ENCODE results near the gene FBXW7. TPM values are rescaled to one million over a fixed set of nuclear protein-coding genes. Genes with fewer than 3 reads are reported as not detected.

FBXW7 gene
- total and polyA plus RNA-seq, 2 of the 8 experiments (the other 6 are each of a cell fraction or from before 2014, with no cell fraction given), result 6.0 to 26.7 TPM

DNA sequence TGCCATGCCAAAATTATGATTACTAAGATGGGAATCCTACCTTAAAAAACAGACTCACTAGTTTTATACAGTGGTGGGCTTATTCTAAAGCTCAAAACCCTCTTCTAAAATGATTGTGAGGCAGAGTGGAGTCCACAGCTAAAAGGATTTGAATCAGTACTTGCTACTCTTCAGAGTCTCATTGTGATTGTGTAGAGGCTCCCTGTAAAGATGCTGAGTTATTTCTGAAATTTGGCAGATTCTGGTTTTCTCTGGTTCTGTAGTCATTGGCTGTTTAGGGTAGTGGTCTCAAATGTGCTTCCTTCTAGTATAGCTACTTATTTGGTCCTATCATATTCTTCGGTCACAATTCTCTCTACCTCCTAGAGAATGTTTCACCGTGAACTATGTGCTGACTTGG is 104.1 kb downstream of the FBXW7 start:
- no peak overlapping the region for H4K91ac ChIP-seq (replicated peaks; ENCODE audit: insufficient read length, low read length)
- CTCF ChIA-PET (ENCODE audit: partially characterized antibody), result interaction anchor here (0.6 to 1.1 kb wide), 2 partner anchors 29 to 209 kb away, joined by 3 read pairs; no protein-coding TSS in a partner anchor
- TF ChIP-seq BRCA1 (IDR thresholded peaks at IDR 0.05; ENCODE audit: low read depth, low read length) (no peak), POLR2A (IDR thresholded peaks at IDR 0.05; ENCODE audit: control extremely low read depth in 1 of 2, low read depth in 2 of 2, low read length in 2 of 2) (no peak), TBP (IDR thresholded peaks at IDR 0.05; ENCODE audit: low read depth, low read length) (no peak), SIX5 (IDR thresholded peaks at IDR 0.05; ENCODE audit: low read depth, low read length) (no peak), ZNF274 (IDR thresholded peaks at IDR 0.05; ENCODE audit: borderline replicate concordance, extremely low read depth, low read length) (no peak), SIN3A (conservative IDR thresholded peaks at IDR 0.05 in 1 of 2, IDR thresholded peaks at IDR 0.05 in 1 of 2; ENCODE audit: low read depth in 1 of 2, low read length in 2 of 2) (no peak), YY1 (IDR thresholded peaks at IDR 0.05; ENCODE audit: low read depth, low read length) (no peak), RNF2 (IDR thresholded peaks at IDR 0.05; ENCODE audit: borderline replicate concordance, low read depth, low read length, missing control alignments, poor library complexity, severe bottlenecking) (no peak)

More for the DNA sequence above, 104.1 kb downstream of the FBXW7 start:
- Histone ChIP-seq H3K27ac (ENCODE audit: low read depth, low read length) (no peak overlapping the region), H3K9ac (replicated peaks in 1 of 4; ENCODE audit: extremely low read depth in 1 of 4, low read depth in 3 of 4, low read length in 3 of 4) (no peak overlapping the region), H3K79me1 (ENCODE audit: low read depth, low read length) (no peaks in the 10 kb centered on the region), H2BK15ac (ENCODE audit: low read length) (no peak overlapping the region), H3K14ac (ENCODE audit: insufficient read length) (no peak overlapping the region), H2AFZ (ENCODE audit: low read length) (no peak overlapping the region), H3K23me2 (ENCODE audit: low read depth, low read length) (no peaks in the 10 kb centered on the region), H3K79me2 (ENCODE audit: control insufficient read depth in 1 of 2, insufficient read depth in 2 of 2, low read length in 2 of 2) (peaks cover 0 to 17% of the 10 kb centered on the region in 2 experiments; a peak in 2 of 4 replicates), H4K8ac (ENCODE audit: extremely low read depth, insufficient read depth, low read length) (no peak overlapping the region), H4K20me1 (replicated peaks in 1 of 2; ENCODE audit: control insufficient read depth in 1 of 2, insufficient read depth in 2 of 2, low read length in 2 of 2) (no peaks in the 10 kb centered on the region), H3K4me2 (ENCODE audit: insufficient read depth in 1 of 2, low read depth in 2 of 2, low read length in 2 of 2) (no peak overlapping the region), H3K9me3 (ENCODE audit: insufficient read depth in 2 of 2, low read depth in 1 of 2, low read length in 1 of 2) (no peaks in the 10 kb centered on the region), H3K4me1 (replicated peaks in 1 of 4; ENCODE audit: control insufficient read depth in 3 of 4, insufficient read depth in 4 of 4, low read length in 3 of 4) (peaks cover 0 to 7% (median 2%) of the 10 kb centered on the region in 4 experiments; a peak in 2 of 7 replicates), H4K5ac (ENCODE audit: insufficient read length, low read depth, low read length) (no peak overlapping the region), H3K18ac (ENCODE audit: extremely low read depth, low read length) (no peak overlapping the region), H2BK5ac (ENCODE audit: low read depth, low read length) (no peak overlapping the region), H3K36me3 (ENCODE audit: control insufficient read depth in 2 of 4, insufficient read depth in 4 of 4, low read length in 3 of 4) (no peaks in the 10 kb centered on the region), H3K27me3 (replicated peaks in 1 of 4; ENCODE audit: control insufficient read depth in 3 of 4, extremely low read depth in 1 of 4, insufficient read depth in 3 of 4, low read length in 3 of 4) (no peaks in the 10 kb centered on the region), H3K56ac (replicated peaks; ENCODE audit: insufficient read length, low read depth, low read length) (no peak overlapping the region), H3K23ac (ENCODE audit: insufficient read length) (no peak overlapping the region), H2BK120ac (replicated peaks; ENCODE audit: low read depth, low read length) (no peak overlapping the region), H3K4me3 (ENCODE audit: extremely low read depth in 1 of 4, insufficient read depth in 2 of 4, low read depth in 3 of 4, low read length in 4 of 4) (no peak overlapping the region), H2BK20ac (ENCODE audit: low read length) (no peak overlapping the region), H3K4ac (replicated peaks; ENCODE audit: insufficient read length, low read depth, low read length) (no peak overlapping the region), H2BK12ac (ENCODE audit: low read depth, low read length) (no peak overlapping the region), H2AK5ac (ENCODE audit: low read depth, low read length) (no peak overlapping the region)
- no peak for DNase-seq (ENCODE audit: low read depth in 1 of 2, low spot score in 2 of 2)
- POLR2A ChIA-PET (ENCODE audit: partially characterized antibody), result no interaction called here
- no peak for FAIRE-seq
- 90% methylated on average over 2 of the region's 2 CpGs; no CpG with 5 or more reads in 1 of the 2 experiments for WGBS, 2 experiments (ENCODE audit: extremely low coverage in 1 of 2, insufficient coverage in 1 of 2, insufficient read length in 1 of 2, insufficient replicate concordance in 2 of 2, low coverage in 1 of 2, low lambda C conversion rate in 2 of 2, missing lambda C conversion rate in 1 of 2)
